LNCaP clone FGC (cell line): ENCODE results near the gene ALKBH4.
A peak's percentile ranks its signal among the peaks of the same experiment; 100 is the strongest.
"Not testable (repeated sequence)": the region's sequence is repeated elsewhere in the genome, so short reads cannot be mapped to it uniquely, and the experiment has no call there.

Source experiments
- DNase-seq: peaks from one replicate; pipeline ENCODE4 v3.0.0-alpha.2; 2011; ENCODE audit warnings: low read depth
- H3K4me3 ChIP-seq: 2 replicates; pipeline ENCODE4 v1.5.1; 2011; ENCODE audit warnings: mild to moderate bottlenecking, low read depth, low read length, control low read depth
- CTCF ChIP-seq: IDR thresholded peaks from 2 replicates; pipeline ENCODE4 v1.5.1; 2012; ENCODE audit warnings: mild to moderate bottlenecking; ENCODE audit not compliant: control insufficient read depth, insufficient read depth; ENCODE audit errors: extremely low read depth

The ALKBH4 gene

GRCh38 chr7:102464577-102465280, at the start of gene ALKBH4, which contains the start of gene LRWD1:
TSS of gene ALKBH4 (minus strand) at chr7:102464863. CDS start at chr7:102464836, 27 bp downstream.
TSS of gene LRWD1 (plus strand) at chr7:102464984. CDS start at chr7:102465081, 97 bp downstream.
- DNase-seq, result peak; percentile 59
- H3K4me3 ChIP-seq, result peak within 1 kb of the TSS; percentile 97
- peak; percentile 26 for TF ChIP-seq CTCF

- H3K4me3 ChIP-seq, DNase-seq: not testable (repeated sequence)
Measured at GRCh38 chr7:102512642-102513221, 48.1 kb upstream of the ALKBH4 start.

GRCh38 chr7:102511860-102512522, 47.3 kb upstream of the ALKBH4 start:
- H3K4me3 ChIP-seq, DNase-seq: not testable (repeated sequence)

GRCh38 chr7:102510575-102510974, 45.9 kb upstream of the ALKBH4 start:
- DNase-seq, H3K4me3 ChIP-seq: not testable (repeated sequence)

- not testable (repeated sequence) for DNase-seq, H3K4me3 ChIP-seq
Measured at GRCh38 chr7:102507410-102508088, 42.9 kb upstream of the ALKBH4 start.

GRCh38 chr7:102505298-102506185, 40.9 kb upstream of the ALKBH4 start:
- not testable (repeated sequence) for DNase-seq, H3K4me3 ChIP-seq

GRCh38 chr7:102503141-102503540, 38.5 kb upstream of the ALKBH4 start:
- DNase-seq, H3K4me3 ChIP-seq: not testable (repeated sequence)

- DNase-seq, H3K4me3 ChIP-seq: not testable (repeated sequence)
Measured at GRCh38 chr7:102498321-102498720, 33.7 kb upstream of the ALKBH4 start.

- DNase-seq, H3K4me3 ChIP-seq: not testable (repeated sequence)
Measured at GRCh38 chr7:102497308-102497707, 32.6 kb upstream of the ALKBH4 start.

GRCh38 chr7:102496861-102497260, 32.2 kb upstream of the ALKBH4 start:
- not testable (repeated sequence) for DNase-seq

GRCh38 chr7:102494473-102495149, 29.9 kb upstream of the ALKBH4 start:
- H3K4me3 ChIP-seq, DNase-seq: not testable (repeated sequence)

More at GRCh38 chr7:102496861-102497260, 32.2 kb upstream of the ALKBH4 start:
- not testable (repeated sequence) for H3K4me3 ChIP-seq

- not testable (repeated sequence) for H3K4me3 ChIP-seq
Measured at GRCh38 chr7:102494026-102494425, 29.4 kb upstream of the ALKBH4 start.

GRCh38 chr7:102493220-102493935, 28.7 kb upstream of the ALKBH4 start:
- not testable (repeated sequence) for H3K4me3 ChIP-seq, DNase-seq

More at GRCh38 chr7:102494026-102494425, 29.4 kb upstream of the ALKBH4 start:
- not testable (repeated sequence) for DNase-seq

- not testable (repeated sequence) for DNase-seq, H3K4me3 ChIP-seq
Measured at GRCh38 chr7:102490529-102491075, 25.9 kb upstream of the ALKBH4 start.

- not testable (repeated sequence) for H3K4me3 ChIP-seq, DNase-seq
Measured at GRCh38 chr7:102484317-102484716, 19.7 kb upstream of the ALKBH4 start.
